ENCODE data around the gene ZFYVE28.

The ZFYVE28 gene

DNA sequence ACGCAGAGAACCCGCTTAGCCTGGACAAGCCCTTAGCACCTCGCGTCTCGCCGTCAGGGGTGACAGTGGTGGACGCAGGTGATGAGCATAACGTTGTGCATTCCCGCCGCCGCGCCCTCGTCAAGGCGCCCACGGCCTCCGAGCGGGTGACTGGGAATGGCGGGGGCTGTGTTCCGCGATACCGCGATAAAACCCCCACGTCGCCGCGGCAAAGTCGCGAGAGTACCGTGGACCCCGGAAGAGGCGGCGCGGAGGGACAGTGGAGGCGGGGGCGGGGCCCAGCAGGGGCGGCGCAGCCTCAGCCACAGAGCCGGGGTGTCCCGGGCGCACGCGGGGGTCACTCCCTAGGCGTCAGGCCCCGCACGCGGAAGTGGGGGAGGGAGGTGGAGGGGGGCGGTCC is 53.8 kb downstream of the ZFYVE28 start:
- TF ChIP-seq, protein P1, sequence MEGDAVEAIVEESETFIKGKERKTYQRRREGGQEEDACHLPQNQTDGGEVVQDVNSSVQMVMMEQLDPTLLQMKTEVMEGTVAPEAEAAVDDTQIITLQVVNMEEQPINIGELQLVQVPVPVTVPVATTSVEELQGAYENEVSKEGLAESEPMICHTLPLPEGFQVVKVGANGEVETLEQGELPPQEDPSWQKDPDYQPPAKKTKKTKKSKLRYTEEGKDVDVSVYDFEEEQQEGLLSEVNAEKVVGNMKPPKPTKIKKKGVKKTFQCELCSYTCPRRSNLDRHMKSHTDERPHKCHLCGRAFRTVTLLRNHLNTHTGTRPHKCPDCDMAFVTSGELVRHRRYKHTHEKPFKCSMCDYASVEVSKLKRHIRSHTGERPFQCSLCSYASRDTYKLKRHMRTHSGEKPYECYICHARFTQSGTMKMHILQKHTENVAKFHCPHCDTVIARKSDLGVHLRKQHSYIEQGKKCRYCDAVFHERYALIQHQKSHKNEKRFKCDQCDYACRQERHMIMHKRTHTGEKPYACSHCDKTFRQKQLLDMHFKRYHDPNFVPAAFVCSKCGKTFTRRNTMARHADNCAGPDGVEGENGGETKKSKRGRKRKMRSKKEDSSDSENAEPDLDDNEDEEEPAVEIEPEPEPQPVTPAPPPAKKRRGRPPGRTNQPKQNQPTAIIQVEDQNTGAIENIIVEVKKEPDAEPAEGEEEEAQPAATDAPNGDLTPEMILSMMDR (IDR thresholded peaks at IDR 0.05; ENCODE audit: insufficient read depth, low read length, missing control alignments), result no peak
- ChIA-PET CTCF (no interaction called here), POLR2A (no interaction called here)
- H3K4me3 ChIP-seq (ENCODE audit: low read depth, low read length), result peak overlapping the region; percentile 65
- DNase-seq (ENCODE audit: low read depth, low spot score), result no peak

DNA sequence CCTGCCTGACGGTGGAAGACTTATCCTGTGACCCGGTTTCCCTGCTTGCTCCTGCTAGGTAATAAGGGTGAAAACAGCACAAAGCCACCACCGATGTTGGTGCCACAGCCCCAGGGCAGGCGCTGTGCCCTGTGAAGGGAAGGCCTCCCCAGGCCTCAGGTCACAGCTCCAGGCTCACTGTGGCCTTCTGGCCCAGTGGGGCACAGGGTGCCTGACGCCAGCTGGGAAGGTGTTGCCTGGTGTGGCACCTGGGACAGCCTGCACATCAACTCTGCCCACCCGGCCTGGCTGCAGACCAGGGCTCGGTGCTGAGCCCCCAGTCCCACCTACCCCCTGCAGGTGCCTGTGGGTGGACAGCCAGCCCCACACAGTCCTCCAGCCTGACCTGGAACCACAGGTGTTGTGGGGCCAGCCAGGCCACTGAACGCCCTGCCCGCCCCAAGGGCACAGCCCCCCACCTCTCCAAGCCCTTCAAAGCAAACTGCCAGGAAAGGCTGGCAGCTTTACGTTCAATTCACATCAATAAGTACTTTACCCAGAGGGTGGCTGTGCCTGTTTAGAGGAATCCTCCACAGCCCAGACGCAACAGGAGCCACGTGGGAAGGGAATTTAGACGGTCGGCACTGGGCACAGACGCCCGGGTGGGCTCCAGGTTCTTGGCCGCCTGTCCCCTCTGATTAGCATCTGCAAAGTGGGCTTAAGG is 54.3 kb downstream of the ZFYVE28 start:
- CTCF ChIA-PET, result no interaction called here
- peak overlapping the region; percentile 65 for H3K4me3 ChIP-seq (ENCODE audit: low read depth, low read length)
- DNase-seq (ENCODE audit: low read depth, low spot score), result no peak
- TF ChIP-seq, protein P1 (IDR thresholded peaks at IDR 0.05; ENCODE audit: insufficient read depth, low read length, missing control alignments), result no peak
- POLR2A ChIA-PET, result no interaction called here

DNA sequence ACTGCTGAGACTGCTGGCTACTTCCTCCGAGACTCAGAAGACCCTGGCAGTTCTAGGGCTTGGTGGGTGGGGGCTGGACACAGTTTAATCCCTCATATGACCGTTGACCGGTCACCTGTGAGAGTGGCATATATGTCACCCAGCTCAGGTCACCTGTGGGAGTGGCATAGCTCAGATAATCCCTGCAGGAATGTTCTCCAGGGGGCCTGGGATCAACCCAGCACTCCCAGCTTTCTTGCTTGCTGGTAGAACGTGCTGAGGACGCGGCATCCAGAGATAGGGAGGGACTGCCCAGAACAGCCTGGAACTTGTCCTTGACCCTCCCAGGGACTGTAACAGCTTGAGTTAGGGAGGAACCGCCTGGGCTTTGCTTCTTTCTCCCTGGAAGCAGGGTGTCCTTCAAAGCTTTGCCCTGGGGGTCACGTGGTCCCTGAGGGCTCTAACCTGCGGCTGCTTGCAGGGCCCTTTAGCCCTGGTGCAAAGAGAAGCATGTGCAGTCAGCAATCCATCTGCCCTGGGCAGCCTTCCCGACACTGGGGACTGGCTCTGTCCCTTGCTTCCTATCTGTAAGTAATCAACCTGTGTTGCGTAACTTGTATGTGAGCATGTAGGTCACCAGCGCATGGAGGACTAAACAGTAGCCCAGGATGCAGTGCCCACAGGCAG is 55.3 kb downstream of the ZFYVE28 start:
- TF ChIP-seq, protein P1 (IDR thresholded peaks at IDR 0.05; ENCODE audit: insufficient read depth, low read length, missing control alignments), result no peak
- ChIA-PET CTCF (no interaction called here), POLR2A (interaction anchor here (1.2 kb wide), 1 partner anchor 101 kb away, joined by 3 read pairs; the partner anchor contains the start of gene MXD4)
- no peak for DNase-seq (ENCODE audit: low read depth, low spot score)
- no peak overlapping the region for H3K4me3 ChIP-seq (ENCODE audit: low read depth, low read length)

- ChIA-PET CTCF (no interaction called here), POLR2A (interaction anchor here (1.2 kb wide), 1 partner anchor 100 kb away, joined by 3 read pairs; the partner anchor contains the start of gene MXD4)
- H3K4me3 ChIP-seq (ENCODE audit: low read depth, low read length), result no peak overlapping the region
- TF ChIP-seq, protein P1 (IDR thresholded peaks at IDR 0.05; ENCODE audit: insufficient read depth, low read length, missing control alignments), result no peak
- no peak for DNase-seq (ENCODE audit: low read depth, low spot score)
These were observed 56.0 kb downstream of the ZFYVE28 start for GRCh38 chr4:2362266-2363055.

DNA sequence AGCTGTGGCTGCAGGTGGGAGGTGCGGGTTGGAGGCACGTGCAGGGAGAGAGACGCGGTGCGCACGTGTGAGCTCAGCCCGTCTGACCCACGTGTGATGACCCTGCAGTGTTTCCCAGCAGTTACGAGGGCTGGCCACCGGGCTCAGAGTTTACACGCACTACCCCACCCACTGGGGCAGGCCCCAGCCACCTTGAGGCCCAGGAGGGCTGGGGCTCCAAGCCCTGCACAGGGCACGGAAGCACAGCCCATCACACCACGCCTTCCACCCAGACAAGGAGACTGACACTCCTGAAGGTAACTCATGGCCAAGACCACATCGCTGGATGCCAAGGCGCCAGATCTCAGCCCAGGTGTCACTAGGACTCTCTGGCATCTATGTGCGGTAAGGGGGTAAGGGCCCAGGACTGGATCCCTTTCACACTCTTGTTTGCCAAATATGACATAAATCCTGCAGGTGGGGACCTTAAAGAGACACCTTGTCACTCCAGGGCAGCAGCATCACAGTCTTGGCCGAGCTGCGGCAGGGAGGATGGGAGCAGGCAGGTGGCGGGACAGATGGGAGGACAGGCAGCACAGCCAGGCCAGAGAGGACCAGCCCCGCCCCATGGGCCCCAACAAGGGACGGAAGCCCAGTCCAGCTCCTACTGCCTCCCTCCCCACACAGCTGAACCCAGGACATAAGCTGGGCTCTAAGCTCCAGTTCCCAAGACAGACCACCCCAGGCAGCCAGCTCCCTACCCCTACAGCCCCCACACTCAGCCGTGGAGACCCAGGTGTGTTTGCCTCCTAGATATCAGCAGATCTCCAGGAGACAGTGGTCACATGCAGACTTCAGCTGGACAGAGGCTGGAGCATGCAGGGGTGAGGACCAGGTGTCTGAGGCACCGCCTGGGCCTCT is 56.8 kb downstream of the ZFYVE28 start:
- DNase-seq (ENCODE audit: low read depth, low spot score), result no peak
- POLR2A ChIA-PET, result no interaction called here
- TF ChIP-seq, protein P1 (IDR thresholded peaks at IDR 0.05; ENCODE audit: insufficient read depth, low read length, missing control alignments), result no peak
- no peak overlapping the region for H3K4me3 ChIP-seq (ENCODE audit: low read depth, low read length)
- CTCF ChIA-PET, result no interaction called here
